ENCODE data around the gene SLC9A2.

SLC9A2 gene, protein sequence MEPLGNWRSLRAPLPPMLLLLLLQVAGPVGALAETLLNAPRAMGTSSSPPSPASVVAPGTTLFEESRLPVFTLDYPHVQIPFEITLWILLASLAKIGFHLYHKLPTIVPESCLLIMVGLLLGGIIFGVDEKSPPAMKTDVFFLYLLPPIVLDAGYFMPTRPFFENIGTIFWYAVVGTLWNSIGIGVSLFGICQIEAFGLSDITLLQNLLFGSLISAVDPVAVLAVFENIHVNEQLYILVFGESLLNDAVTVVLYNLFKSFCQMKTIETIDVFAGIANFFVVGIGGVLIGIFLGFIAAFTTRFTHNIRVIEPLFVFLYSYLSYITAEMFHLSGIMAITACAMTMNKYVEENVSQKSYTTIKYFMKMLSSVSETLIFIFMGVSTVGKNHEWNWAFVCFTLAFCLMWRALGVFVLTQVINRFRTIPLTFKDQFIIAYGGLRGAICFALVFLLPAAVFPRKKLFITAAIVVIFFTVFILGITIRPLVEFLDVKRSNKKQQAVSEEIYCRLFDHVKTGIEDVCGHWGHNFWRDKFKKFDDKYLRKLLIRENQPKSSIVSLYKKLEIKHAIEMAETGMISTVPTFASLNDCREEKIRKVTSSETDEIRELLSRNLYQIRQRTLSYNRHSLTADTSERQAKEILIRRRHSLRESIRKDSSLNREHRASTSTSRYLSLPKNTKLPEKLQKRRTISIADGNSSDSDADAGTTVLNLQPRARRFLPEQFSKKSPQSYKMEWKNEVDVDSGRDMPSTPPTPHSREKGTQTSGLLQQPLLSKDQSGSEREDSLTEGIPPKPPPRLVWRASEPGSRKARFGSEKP

DNA sequence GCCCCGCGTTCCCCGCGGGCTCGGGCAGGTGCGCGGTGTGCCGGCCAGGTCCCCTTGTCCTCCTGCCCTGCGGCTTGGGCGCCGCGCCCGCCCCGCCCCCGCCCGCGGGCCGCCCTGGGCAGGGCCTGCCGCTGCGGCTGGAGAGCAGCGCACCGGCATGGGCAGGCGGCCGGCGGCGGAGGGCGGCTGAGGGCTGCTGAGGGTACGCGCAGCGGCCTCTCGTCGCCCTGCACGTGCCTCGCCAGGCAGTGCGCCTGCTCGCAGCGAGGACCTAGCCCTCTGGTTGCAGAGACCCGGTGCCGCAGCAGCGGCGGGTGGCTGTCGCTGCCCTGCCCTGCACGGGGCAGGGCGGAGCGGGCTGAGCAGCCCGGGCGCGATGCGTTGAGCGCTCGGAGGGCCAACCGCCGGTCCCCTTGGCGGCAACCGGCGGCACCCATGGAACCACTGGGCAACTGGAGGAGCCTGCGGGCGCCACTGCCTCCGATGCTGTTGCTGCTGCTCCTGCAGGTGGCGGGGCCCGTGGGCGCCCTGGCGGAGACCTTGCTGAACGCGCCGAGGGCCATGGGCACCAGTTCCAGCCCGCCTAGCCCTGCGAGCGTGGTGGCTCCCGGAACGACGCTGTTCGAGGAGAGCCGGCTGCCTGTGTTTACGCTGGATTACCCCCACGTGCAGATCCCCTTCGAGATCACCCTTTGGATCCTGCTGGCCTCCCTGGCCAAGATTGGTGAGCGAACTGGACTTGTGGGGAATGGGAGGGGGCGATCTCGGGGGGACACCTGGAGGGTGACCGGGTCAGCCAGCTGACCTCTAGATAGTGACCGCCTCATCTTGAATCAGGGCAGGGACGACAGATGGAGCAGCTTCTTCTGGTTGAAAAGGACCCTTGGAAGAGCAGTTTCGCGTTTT, at the start of gene SLC9A2:
Gene SLC9A2, plus strand, starts transcription at position 140 of the 906 bp plus-strand sequence. Its CDS starts 296 bp downstream, at position 436.
- peak; percentile 41 for DNase-seq (ENCODE audit: low read depth)
- TF ChIP-seq CTCF (IDR thresholded peaks at IDR 0.05; ENCODE audit: insufficient read depth, low read depth, low read length, missing control alignments): no peak
- H3K4me3 ChIP-seq (ENCODE audit: low read depth, low read length): peak within 1 kb of the TSS; percentile 51

GRCh38 chr2:102575888-102576287, 43.5 kb upstream of the SLC9A2 start:
- DNase-seq (ENCODE audit: low read depth): no peak
- no peak overlapping the region for H3K4me3 ChIP-seq (ENCODE audit: low read depth, low read length)
- TF ChIP-seq CTCF (IDR thresholded peaks at IDR 0.05; ENCODE audit: insufficient read depth, low read depth, low read length, missing control alignments): no peak

- TF ChIP-seq CTCF (IDR thresholded peaks at IDR 0.05; ENCODE audit: insufficient read depth, low read depth, low read length, missing control alignments): no peak
- no peak for DNase-seq (ENCODE audit: low read depth)
- no peak overlapping the region for H3K4me3 ChIP-seq (ENCODE audit: low read depth, low read length)
Measured at GRCh38 chr2:102578376-102578775, 41.0 kb upstream of the SLC9A2 start.

GRCh38 chr2:102581911-102582310, 37.4 kb upstream of the SLC9A2 start:
- DNase-seq (ENCODE audit: low read depth): no peak
- no peak overlapping the region for H3K4me3 ChIP-seq (ENCODE audit: low read depth, low read length)

GRCh38 chr2:102582845-102583244, 36.5 kb upstream of the SLC9A2 start:
- TF ChIP-seq CTCF (IDR thresholded peaks at IDR 0.05; ENCODE audit: insufficient read depth, low read depth, low read length, missing control alignments): no peak
- DNase-seq (ENCODE audit: low read depth): no peak
- H3K4me3 ChIP-seq (ENCODE audit: low read depth, low read length): no peak overlapping the region

More at GRCh38 chr2:102581911-102582310, 37.4 kb upstream of the SLC9A2 start:
- TF ChIP-seq CTCF (IDR thresholded peaks at IDR 0.05; ENCODE audit: insufficient read depth, low read depth, low read length, missing control alignments): no peak

DNA sequence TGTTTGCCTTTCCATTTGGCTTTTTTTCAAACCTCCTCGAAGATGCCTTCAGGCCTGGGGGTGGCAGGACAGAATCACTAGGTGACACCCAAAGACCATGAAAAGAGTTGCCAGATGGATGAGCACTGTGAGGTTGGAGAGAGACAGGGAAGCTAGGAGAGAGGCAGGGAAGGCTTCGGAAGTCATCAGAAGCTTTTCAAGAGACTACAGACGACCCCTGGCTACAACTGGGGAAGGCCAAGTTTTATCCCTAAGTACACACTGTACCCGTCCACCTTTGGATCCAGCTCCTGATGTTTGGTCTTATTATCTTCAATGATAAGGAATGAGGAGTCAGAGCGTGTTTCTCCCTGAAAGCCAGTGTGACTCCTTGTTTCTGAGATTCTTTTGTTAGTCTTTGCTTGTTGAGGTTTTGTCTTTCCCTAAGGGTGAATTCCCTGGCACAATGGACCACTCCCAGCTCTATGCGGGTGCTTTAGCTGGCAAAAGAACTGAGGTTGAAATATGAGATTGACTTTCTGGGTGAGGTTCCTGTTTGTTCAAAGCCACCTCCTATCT, 33.4 kb upstream of the SLC9A2 start:
- DNase-seq (ENCODE audit: low read depth): no peak
- no peak overlapping the region for H3K4me3 ChIP-seq (ENCODE audit: low read depth, low read length)
- no peak for TF ChIP-seq CTCF (IDR thresholded peaks at IDR 0.05; ENCODE audit: insufficient read depth, low read depth, low read length, missing control alignments)

Measured in GM12865 (cell line).